OCI-LY3 (cell line): Measurements from ENCODE around the gene GNAS-AS1.

Source experiments
- EZH2phosphoT487 ChIP-seq: fragments of 200-600 bp; shearing (Covaris generic); IDR thresholded peaks from 2 replicates; pipeline ENCODE4 v1.6.1; 2018; ENCODE audit warnings: antibody characterized with exemption, mixed run types, low read depth
- TF ChIP-seq, protein P1 (sequence below): fragments of 200-600, 300-600 bp; sonication (generic); IDR thresholded peaks from 2 replicates; pipeline ENCODE4 v1.5.1; 2014; ENCODE audit warnings: antibody characterized with exemption, low read length, low read depth

- no peak for TF ChIP-seq EZH2phosphoT487
- TF ChIP-seq, protein P1, sequence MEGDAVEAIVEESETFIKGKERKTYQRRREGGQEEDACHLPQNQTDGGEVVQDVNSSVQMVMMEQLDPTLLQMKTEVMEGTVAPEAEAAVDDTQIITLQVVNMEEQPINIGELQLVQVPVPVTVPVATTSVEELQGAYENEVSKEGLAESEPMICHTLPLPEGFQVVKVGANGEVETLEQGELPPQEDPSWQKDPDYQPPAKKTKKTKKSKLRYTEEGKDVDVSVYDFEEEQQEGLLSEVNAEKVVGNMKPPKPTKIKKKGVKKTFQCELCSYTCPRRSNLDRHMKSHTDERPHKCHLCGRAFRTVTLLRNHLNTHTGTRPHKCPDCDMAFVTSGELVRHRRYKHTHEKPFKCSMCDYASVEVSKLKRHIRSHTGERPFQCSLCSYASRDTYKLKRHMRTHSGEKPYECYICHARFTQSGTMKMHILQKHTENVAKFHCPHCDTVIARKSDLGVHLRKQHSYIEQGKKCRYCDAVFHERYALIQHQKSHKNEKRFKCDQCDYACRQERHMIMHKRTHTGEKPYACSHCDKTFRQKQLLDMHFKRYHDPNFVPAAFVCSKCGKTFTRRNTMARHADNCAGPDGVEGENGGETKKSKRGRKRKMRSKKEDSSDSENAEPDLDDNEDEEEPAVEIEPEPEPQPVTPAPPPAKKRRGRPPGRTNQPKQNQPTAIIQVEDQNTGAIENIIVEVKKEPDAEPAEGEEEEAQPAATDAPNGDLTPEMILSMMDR = no peak
Measured at GRCh38 chr20:58774667-58775263, 75.9 kb downstream of the GNAS-AS1 start.
